Measurements from ENCODE around the gene PROSER3. TPM values are rescaled to one million over a fixed set of nuclear protein-coding genes. Genes with fewer than 3 reads are reported as not detected.

Gene PROSER3
- total RNA-seq, 1 experiment from 2014 or later, result 1.3 TPM

Other genes starting within 250 kb of the PROSER3 start
- gene DMKN, start 244.5 kb upstream of the PROSER3 start, total RNA-seq (2014; rRNA removed; shearing (Covaris generic)), result 16.7 and 23.0 TPM in 2 replicates
- 0.11 TPM in 1 of 2 replicates, not detected in the other for gene SBSN, start 229.9 kb upstream of the PROSER3 start, total RNA-seq (2014; rRNA removed; shearing (Covaris generic))
- gene GAPDHS, start 224.7 kb upstream of the PROSER3 start, total RNA-seq (2014; rRNA removed; shearing (Covaris generic)), result 3.2 and 3.6 TPM in 2 replicates
- 582 and 591 TPM in 2 replicates for gene TMEM147, start 212.6 kb upstream of the PROSER3 start, total RNA-seq (2014; rRNA removed; shearing (Covaris generic))
- gene ATP4A, start 194.5 kb upstream of the PROSER3 start, total RNA-seq (2014; rRNA removed; shearing (Covaris generic)), result not detected in 2 replicates
- not detected in 2 replicates for gene PMIS2, start 172.0 kb upstream of the PROSER3 start, total RNA-seq (2014; rRNA removed; shearing (Covaris generic))
- 9.2 and 11.1 TPM in 2 replicates for gene HAUS5, start 145.4 kb upstream of the PROSER3 start, total RNA-seq (2014; rRNA removed; shearing (Covaris generic))
- 54.5 and 58.2 TPM in 2 replicates for gene RBM42, start 129.1 kb upstream of the PROSER3 start, total RNA-seq (2014; rRNA removed; shearing (Covaris generic))
- gene ETV2, start 116.4 kb upstream of the PROSER3 start, total RNA-seq (2014; rRNA removed; shearing (Covaris generic)), result 0.40 TPM in 1 of 2 replicates, not detected in the other
- 568 and 619 TPM in 2 replicates for gene COX6B1, start 109.9 kb upstream of the PROSER3 start, total RNA-seq (2014; rRNA removed; shearing (Covaris generic))
- gene UPK1A, start 91.7 kb upstream of the PROSER3 start, total RNA-seq (2014; rRNA removed; shearing (Covaris generic)), result not detected in 2 replicates
- not detected in 2 replicates for gene ZBTB32, start 53.6 kb upstream of the PROSER3 start, total RNA-seq (2014; rRNA removed; shearing (Covaris generic))
- 3.7 and 5.9 TPM in 2 replicates for gene KMT2B, start 40.2 kb upstream of the PROSER3 start, total RNA-seq (2014; rRNA removed; shearing (Covaris generic))
- 1.5 and 6.9 TPM in 2 replicates for gene IGFLR1, start 15.7 kb upstream of the PROSER3 start, total RNA-seq (2014; rRNA removed; shearing (Covaris generic))
- gene U2AF1L4, start 12.8 kb upstream of the PROSER3 start, total RNA-seq (2014; rRNA removed; shearing (Covaris generic)), result 6.0 and 6.9 TPM in 2 replicates
- 51.5 and 56.0 TPM in 2 replicates for gene PSENEN, start 12.5 kb upstream of the PROSER3 start, total RNA-seq (2014; rRNA removed; shearing (Covaris generic))
- gene LIN37, start 9.6 kb upstream of the PROSER3 start, total RNA-seq (2014; rRNA removed; shearing (Covaris generic)), result 5.3 and 7.7 TPM in 2 replicates
- gene HSPB6, start 1.1 kb upstream of the PROSER3 start, total RNA-seq (2014; rRNA removed; shearing (Covaris generic)), result not detected in 2 replicates
- gene ARHGAP33, start 17.4 kb downstream of the PROSER3 start, total RNA-seq (2014; rRNA removed; shearing (Covaris generic)), result 0.83 and 0.87 TPM in 2 replicates
- gene PRODH2, start 54.7 kb downstream of the PROSER3 start, total RNA-seq (2014; rRNA removed; shearing (Covaris generic)), result not detected in 2 replicates
- not detected in 2 replicates for gene NPHS1, start 94.3 kb downstream of the PROSER3 start, total RNA-seq (2014; rRNA removed; shearing (Covaris generic))
- gene KIRREL2, start 98.7 kb downstream of the PROSER3 start, total RNA-seq (2014; rRNA removed; shearing (Covaris generic)), result 1.7 and 2.4 TPM in 2 replicates
- gene APLP1, start 110.4 kb downstream of the PROSER3 start, total RNA-seq (2014; rRNA removed; shearing (Covaris generic)), result 9.2 and 13.5 TPM in 2 replicates
- 1.1 and 1.9 TPM in 2 replicates for gene NFKBID, start 142.4 kb downstream of the PROSER3 start, total RNA-seq (2014; rRNA removed; shearing (Covaris generic))
- gene HCST, start 144.4 kb downstream of the PROSER3 start, total RNA-seq (2014; rRNA removed; shearing (Covaris generic)), result not detected in 2 replicates
- gene TYROBP, start 150.1 kb downstream of the PROSER3 start, total RNA-seq (2014; rRNA removed; shearing (Covaris generic)), result not detected in 2 replicates
- gene LRFN3, start 178.2 kb downstream of the PROSER3 start, total RNA-seq (2014; rRNA removed; shearing (Covaris generic)), result 1.8 and 3.3 TPM in 2 replicates
- 13.3 and 14.1 TPM in 2 replicates for gene SDHAF1, start 237.0 kb downstream of the PROSER3 start, total RNA-seq (2014; rRNA removed; shearing (Covaris generic))

All from SK-MEL-5 (cell line).